Amygdala (tissue), 56 donors: ENCODE measurements around the gene LIMS2.

ENCODE experiments used
- DNase-seq, 56 donors: peaks; one replicate each; lab custom pipeline; 2025; lab: John Stamatoyannopoulos, UW

Gene LIMS2

GRCh38 chr2:127626175-127626574 is 49.2 kb downstream of the LIMS2 start:
- DNase-seq, result no peak

GRCh38 chr2:127625572-127625951 is 49.8 kb downstream of the LIMS2 start:
- no peak for DNase-seq

GRCh38 chr2:127624756-127625571 is 50.4 kb downstream of the LIMS2 start:
- DNase-seq, result no peak

- no peak for DNase-seq
Observed at GRCh38 chr2:127624320-127624755, 51.0 kb downstream of the LIMS2 start.

GRCh38 chr2:127623388-127624319 is 51.7 kb downstream of the LIMS2 start:
- no peak for DNase-seq

- DNase-seq, result no peak
Observed at GRCh38 chr2:127622561-127623387, 52.6 kb downstream of the LIMS2 start.

GRCh38 chr2:127621981-127622431 is 53.3 kb downstream of the LIMS2 start:
- no peak for DNase-seq

GRCh38 chr2:127620866-127621265 is 54.5 kb downstream of the LIMS2 start:
- DNase-seq, result no peak

- no peak for DNase-seq
Observed at GRCh38 chr2:127619877-127620705, 55.2 kb downstream of the LIMS2 start.

- DNase-seq, result no peak
Observed at GRCh38 chr2:127619203-127619590, 56.1 kb downstream of the LIMS2 start.

- no peak for DNase-seq
Observed at GRCh38 chr2:127618551-127619202, 56.7 kb downstream of the LIMS2 start.

- no peak for DNase-seq
Observed at GRCh38 chr2:127615511-127616166, 59.7 kb downstream of the LIMS2 start.

- DNase-seq, result no peak
Observed at GRCh38 chr2:127614731-127615130, 60.6 kb downstream of the LIMS2 start.

GRCh38 chr2:127614246-127614645 is 61.1 kb downstream of the LIMS2 start:
- DNase-seq, result no peak

- no peak for DNase-seq
Observed at GRCh38 chr2:127612111-127612822, 63.1 kb downstream of the LIMS2 start.

- no peak for DNase-seq
Observed at GRCh38 chr2:127611076-127611925, 64.0 kb downstream of the LIMS2 start.

- DNase-seq, result no peak
Observed at GRCh38 chr2:127610561-127610960, 64.8 kb downstream of the LIMS2 start.
